Skeletal muscle tissue (tissue), 4 donors: ENCODE data around the gene NEU2. TPM values are rescaled to one million over a fixed set of nuclear protein-coding genes. Genes with fewer than 3 reads are reported as not detected.

Source experiments
- H3K27ac ChIP-seq: one replicate; pipeline ENCODE4 v1.7.0; 2013; ENCODE audit warnings: mild to moderate bottlenecking, low read depth, low read length, inconsistent platforms
- H3K27me3 ChIP-seq, 3 donors: one replicate each; pipeline ENCODE4 v1.7.0; 2013; ENCODE audit warnings: low read length in 3 of 3; ENCODE audit not compliant: control insufficient read depth in 3 of 3, insufficient read depth in 3 of 3
- H3K36me3 ChIP-seq, 3 donors: one replicate each; pipeline ENCODE4 v1.7.0; 2013; ENCODE audit warnings: low read length in 3 of 3; ENCODE audit not compliant: control insufficient read depth in 3 of 3, insufficient read depth in 3 of 3
- H3K4me1 ChIP-seq, 3 donors: one replicate each; pipeline ENCODE4 v1.7.0; 2013; ENCODE audit warnings: low read length in 3 of 3, mild to moderate bottlenecking in 3 of 3; ENCODE audit not compliant: control insufficient read depth in 3 of 3, insufficient read depth in 3 of 3
- H3K4me3 ChIP-seq, 3 donors: one replicate each; pipeline ENCODE4 v1.7.0; 2013; ENCODE audit warnings: low read length in 3 of 3
- H3K9ac ChIP-seq, 3 donors: one replicate each; pipeline ENCODE4 v1.7.0; 2013; ENCODE audit warnings: low read length in 3 of 3, mild to moderate bottlenecking in 3 of 3, moderate library complexity in 2 of 3, low read depth in 1 of 3
- H3K9me3 ChIP-seq, 3 donors: one replicate each; pipeline ENCODE4 v1.7.0; 2013; ENCODE audit warnings: low read length in 3 of 3; ENCODE audit not compliant: control insufficient read depth in 3 of 3
- total RNA-seq: library from RNA; depleted of rRNA; stranded (reverse); fragments of >200 nt; gene quantifications from one replicate; pipeline ENCODE4 v1.2.3, GENCODE V29; 2014
- donor health status: Osteomylitis.

NEU2 gene
- not detected for total RNA-seq

DNA sequence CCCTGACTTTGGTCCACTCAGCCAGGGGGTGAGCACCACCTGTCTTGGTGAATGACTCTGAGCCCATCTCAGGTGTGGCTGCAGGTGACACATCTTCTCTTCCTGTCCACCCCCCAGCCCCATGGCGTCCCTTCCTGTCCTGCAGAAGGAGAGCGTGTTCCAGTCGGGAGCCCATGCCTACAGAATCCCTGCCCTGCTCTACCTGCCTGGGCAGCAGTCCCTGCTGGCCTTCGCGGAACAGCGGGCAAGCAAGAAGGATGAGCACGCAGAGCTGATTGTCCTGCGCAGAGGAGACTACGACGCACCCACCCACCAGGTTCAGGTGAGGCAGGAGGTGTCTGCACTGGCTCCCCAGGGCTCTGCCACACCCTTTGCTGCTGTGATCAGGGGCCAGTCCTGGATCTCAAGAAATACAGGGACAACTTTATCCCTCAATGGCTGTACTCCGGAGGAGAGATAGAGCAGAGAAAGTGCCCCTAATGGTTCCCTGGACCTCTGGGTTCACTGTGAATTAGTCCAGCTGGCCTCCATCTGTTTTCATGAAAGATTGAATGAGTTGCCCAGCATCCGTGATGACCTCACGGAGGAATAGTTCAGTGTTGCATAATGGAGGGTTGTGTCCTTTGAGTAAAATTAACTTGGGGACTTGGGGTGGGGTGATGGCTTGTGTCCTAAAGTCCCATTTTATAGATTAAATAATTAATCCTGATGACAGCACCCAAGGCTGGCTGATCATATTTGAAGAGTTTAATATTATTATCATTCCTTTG lies at the start of gene NEU2:
NEU2 (plus strand) TSS at position 122 of the 770 bp plus-strand sequence; CDS start at position 122, 0 bp downstream.
- Histone ChIP-seq H3K27me3 (no peaks in the 10 kb centered on the region), H3K4me1 (no peaks in the 10 kb centered on the region), H3K27ac (no peak within 1 kb of the TSS), H3K4me3 (no peak within 1 kb of the TSS), H3K9ac (no peak within 1 kb of the TSS), H3K9me3 (peaks cover 0 to 3% (median 0%) of the 10 kb centered on the region in 3 donors), H3K36me3 (no peaks in the 10 kb centered on the region)

DNA sequence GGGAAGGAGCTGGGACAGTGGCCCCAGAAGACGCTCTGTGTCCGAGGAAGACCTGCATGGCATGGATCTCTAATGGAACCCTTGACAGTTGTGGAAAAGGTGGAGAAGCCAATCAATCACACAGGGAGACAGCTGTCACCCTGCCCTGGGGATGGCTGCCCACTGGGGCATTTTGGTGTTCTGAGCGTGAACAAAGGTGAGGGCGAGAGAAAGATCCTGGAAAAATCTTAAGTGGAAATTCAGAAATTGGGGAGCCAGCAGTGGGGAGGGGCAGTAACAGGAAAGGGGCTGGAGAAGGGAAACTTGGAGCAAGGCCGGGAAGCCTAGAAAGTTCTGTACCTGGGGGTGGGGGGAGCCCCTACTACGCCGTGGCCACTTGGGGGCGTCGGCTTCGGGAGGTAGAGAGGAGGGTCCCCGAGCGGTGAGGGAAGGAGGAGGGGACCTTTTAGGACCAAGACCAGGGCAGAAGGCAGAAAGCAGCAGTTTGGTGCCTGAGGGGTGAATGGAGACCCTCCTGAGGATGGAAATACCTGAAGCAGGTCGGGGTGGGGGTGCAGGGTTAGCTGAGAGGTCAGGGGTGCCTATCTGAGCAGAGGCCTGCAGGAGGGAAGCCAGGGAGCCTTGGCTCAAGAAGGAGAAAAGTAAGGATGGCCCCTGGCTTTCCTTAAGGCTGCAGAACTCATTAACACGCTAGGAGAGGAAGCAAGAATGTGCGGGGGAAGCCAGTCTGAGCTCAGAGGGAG lies 49.4 kb upstream of the NEU2 start:
- H3K27ac ChIP-seq: no peak overlapping the region
- no peaks in the 10 kb centered on the region for H3K36me3 ChIP-seq
- H3K9me3 ChIP-seq: peaks cover 0 to 3% (median 2%) of the 10 kb centered on the region in 3 donors
- H3K4me1 ChIP-seq: no peaks in the 10 kb centered on the region
- H3K9ac ChIP-seq: no peak overlapping the region
- no peak overlapping the region for H3K4me3 ChIP-seq
- H3K27me3 ChIP-seq: peaks cover 0 to 18% (median 15%) of the 10 kb centered on the region in 3 donors

DNA sequence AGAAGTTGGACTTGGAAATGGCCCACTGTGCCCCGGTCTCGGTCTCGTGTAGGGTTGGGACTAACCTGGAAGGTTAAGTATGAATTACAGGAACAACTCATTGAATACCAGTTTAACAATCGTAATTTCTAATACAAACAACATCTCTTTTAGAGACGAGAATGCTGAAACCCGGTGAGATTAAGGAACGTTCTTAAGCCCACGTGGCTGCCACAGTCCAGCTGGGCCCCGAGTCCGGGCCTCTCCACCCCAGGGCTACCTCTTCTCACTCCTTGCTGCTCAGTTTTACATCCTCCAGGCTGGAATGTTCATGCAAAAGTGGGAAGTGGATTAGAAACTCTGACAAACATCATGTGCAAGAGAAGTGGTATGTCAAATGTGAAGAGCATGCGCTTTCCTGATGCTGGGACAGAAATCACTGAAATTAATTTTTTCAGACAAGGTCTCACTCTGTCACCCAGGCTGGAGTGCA lies 48.8 kb upstream of the NEU2 start:
- Histone ChIP-seq H3K27me3 (peaks cover 0 to 18% (median 18%) of the 10 kb centered on the region in 3 donors), H3K9ac (no peak overlapping the region), H3K36me3 (no peaks in the 10 kb centered on the region), H3K27ac (no peak overlapping the region), H3K4me3 (no peak overlapping the region), H3K9me3 (peaks cover 0 to 3% (median 2%) of the 10 kb centered on the region in 3 donors), H3K4me1 (no peaks in the 10 kb centered on the region)

DNA sequence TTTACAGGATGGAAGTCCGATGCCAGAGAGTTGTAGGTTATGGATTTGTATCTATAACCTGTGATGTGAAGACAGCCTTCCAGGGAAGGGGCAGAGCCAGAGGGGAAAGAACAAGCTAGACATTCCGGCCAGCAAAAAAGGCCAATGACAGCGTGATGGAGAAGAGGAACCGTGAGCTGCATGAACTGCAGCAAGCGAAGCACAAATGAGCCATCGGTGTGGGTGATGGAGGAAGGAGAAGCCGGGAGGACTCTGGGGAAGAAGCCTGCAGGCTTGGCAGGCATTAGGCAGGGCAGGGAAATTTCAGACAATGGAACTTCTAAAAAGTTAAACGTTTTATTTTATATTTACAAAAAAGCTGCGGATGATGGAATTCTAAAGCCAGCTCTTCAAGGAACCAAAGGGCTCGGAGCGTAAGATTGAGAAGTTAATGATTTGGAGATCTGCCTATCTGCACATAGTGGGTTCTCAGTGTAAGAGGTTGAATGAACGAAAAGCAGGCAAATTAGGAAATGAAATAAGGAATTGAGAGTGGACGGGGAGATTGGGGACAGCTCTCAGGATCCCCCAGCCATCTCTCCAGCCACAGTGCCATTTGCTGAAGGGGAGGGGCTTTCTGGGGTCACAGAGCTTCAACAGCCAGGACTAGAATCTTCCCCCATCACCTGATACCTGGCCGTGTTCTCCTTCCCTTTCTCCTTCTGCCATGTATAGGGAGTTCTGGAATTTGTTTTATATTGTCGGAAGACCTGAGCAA lies 47.8 kb upstream of the NEU2 start:
- no peaks in the 10 kb centered on the region for H3K36me3 ChIP-seq
- no peaks in the 10 kb centered on the region for H3K4me1 ChIP-seq
- H3K9me3 ChIP-seq: peaks cover 0 to 3% (median 2%) of the 10 kb centered on the region in 3 donors
- no peak overlapping the region for H3K27ac ChIP-seq
- H3K9ac ChIP-seq: no peak overlapping the region
- H3K27me3 ChIP-seq: peaks cover 0 to 18% (median 18%) of the 10 kb centered on the region in 3 donors
- no peak overlapping the region for H3K4me3 ChIP-seq

DNA sequence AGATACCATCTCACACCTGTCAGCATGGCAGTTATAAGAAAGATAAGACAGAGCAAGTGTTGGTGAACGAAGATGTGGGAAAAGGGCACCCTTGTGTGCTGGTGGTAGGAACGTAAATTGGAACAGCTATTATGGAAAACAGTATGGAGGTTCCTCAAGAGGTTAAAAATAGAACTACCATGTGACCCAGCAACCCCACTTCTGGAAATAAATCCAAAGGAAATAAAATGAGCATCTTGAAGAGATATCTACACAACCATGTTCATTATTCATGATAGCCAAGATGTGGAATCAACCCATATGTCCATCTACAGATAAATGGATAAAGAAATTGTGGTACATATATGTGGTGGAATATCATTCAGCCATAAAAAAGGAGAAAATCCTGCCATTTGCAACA lies 46.3 kb upstream of the NEU2 start:
- peaks cover 0 to 18% (median 18%) of the 10 kb centered on the region in 3 donors for H3K27me3 ChIP-seq

DNA sequence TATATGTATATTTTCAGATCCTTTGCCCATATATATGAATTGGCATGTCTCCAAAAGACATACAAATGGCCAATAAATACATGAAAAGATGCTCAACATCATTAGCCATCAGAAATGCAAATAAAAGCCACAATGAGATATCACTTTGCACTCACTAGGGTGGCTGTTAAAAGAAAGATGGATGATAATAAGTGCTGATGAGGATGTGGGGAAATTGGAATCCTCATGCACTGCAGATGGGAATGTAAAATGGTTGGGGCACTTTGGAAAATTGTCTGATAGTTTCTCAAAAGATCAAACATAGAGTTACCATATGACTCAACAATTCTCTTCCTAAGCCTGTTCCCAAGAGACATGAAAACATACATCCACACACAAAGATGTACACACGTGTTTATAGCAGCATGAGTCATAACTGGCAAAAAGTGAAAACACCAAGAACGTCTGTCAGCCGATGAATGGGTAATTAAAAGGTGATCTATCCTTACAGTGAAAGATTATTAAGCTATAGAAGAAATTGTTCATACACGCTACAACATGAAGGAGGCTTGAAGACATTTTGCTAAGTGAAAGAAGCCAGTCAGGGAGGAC lies 39.1 kb upstream of the NEU2 start:
- Histone ChIP-seq H3K9me3 (peaks cover 0 to 2% (median 0%) of the 10 kb centered on the region in 3 donors), H3K4me3 (no peak overlapping the region), H3K27ac (no peak overlapping the region), H3K9ac (no peak overlapping the region), H3K27me3 (peaks cover 0 to 3% (median 0%) of the 10 kb centered on the region in 3 donors), H3K4me1 (no peaks in the 10 kb centered on the region), H3K36me3 (no peaks in the 10 kb centered on the region)

More for the DNA sequence above, 46.3 kb upstream of the NEU2 start:
- no peaks in the 10 kb centered on the region for H3K36me3 ChIP-seq
- H3K27ac ChIP-seq: no peak overlapping the region
- H3K4me3 ChIP-seq: no peak overlapping the region
- no peaks in the 10 kb centered on the region for H3K4me1 ChIP-seq
- no peak overlapping the region for H3K9ac ChIP-seq
- peaks cover 0 to 3% (median 2%) of the 10 kb centered on the region in 3 donors for H3K9me3 ChIP-seq

DNA sequence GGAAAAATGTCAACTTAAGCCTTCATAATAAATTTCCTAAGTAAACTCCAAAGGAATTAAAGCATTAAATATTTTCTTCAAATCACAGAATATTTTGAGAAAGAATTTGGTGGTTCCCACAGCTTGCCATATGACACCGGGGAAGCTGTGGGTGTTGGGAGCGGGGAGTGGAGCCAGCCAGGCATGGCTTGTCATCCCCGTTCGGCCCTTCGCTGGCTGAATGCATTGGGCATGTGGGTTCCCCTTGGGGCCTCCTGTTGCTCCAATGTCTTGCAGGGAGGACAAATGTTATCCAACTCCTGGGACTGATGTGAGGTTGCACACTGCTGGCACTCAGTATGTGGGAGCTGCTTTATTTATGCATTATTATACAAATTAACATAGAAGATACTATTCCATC lies 38.0 kb upstream of the NEU2 start:
- Histone ChIP-seq H3K4me1 (peaks cover 0 to 6% (median 0%) of the 10 kb centered on the region in 3 donors), H3K27ac (no peak overlapping the region), H3K27me3 (no peaks in the 10 kb centered on the region), H3K36me3 (no peaks in the 10 kb centered on the region), H3K4me3 (no peak overlapping the region), H3K9me3 (peaks cover 0 to 2% (median 0%) of the 10 kb centered on the region in 3 donors), H3K9ac (no peak overlapping the region)

DNA sequence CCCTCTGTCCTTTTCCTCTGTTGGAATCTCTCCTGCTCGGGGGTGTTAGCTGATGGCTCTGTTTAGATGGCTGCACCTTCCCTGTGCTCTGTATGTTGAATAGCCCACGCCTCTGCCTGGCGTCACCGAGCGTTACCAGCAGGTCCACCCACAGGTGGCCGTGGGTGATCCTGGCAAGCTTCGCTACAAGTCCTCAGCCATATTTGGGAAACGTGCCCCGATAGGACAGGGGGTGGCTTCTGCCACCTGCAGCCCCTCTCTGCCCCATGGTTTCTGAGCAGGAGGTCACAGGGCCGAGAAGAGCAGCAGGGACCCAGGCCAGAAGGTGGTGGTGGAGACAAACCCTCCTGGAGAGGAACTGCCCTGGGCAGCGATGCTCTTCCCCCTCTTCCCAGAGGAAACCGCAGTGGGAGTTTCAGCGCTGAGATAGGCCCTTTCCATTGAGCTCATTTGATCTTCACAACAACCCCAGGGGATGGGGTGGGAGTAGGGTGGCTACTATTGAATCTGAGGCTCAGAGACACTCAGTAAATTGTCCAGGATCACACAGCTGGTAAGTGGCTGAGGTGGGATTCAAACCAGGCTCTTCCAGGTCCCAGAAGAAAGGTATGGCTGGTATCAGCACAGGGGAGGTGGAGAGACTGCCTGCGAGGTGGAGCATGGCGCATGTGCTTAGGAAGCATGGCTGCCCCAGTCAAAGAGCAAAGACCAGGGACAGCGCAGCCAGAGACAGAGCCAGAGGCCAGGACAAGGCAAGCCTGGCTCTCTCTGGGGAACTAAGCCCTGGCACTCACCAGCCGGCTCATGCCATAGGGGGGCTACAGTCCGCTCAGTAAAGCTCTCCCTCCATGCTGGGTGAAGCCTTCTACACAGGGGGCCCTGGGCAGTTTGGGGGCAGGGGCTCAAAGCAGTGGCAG lies 34.5 kb upstream of the NEU2 start:
- no peaks in the 10 kb centered on the region for H3K27me3 ChIP-seq
- H3K4me1 ChIP-seq: peaks cover 0 to 8% (median 0%) of the 10 kb centered on the region in 3 donors
- no peak overlapping the region for H3K27ac ChIP-seq
- H3K36me3 ChIP-seq: no peaks in the 10 kb centered on the region
- no peaks in the 10 kb centered on the region for H3K9me3 ChIP-seq
- no peak overlapping the region for H3K9ac ChIP-seq
- no peak overlapping the region for H3K4me3 ChIP-seq

DNA sequence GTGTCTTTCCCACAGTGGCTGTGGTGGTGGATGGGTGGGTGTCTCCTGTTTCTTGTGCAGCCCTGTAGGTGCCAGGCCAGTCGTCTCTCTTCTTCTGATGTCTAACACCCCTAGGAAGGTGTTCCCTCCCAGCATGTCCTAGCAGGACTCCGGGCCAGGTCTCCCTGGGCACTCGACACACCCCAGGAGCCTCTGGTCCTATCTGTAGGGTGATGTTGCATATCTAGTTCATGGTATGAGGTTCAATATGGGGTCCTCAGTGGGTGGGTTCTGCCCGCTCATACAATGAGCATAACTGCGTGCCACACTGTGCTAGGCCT lies 33.8 kb upstream of the NEU2 start:
- H3K36me3 ChIP-seq: no peaks in the 10 kb centered on the region
- no peaks in the 10 kb centered on the region for H3K9me3 ChIP-seq
- H3K4me3 ChIP-seq: no peak overlapping the region
- H3K9ac ChIP-seq: no peak overlapping the region
- peaks cover 0 to 8% (median 0%) of the 10 kb centered on the region in 3 donors for H3K4me1 ChIP-seq
- H3K27ac ChIP-seq: no peak overlapping the region
- H3K27me3 ChIP-seq: no peaks in the 10 kb centered on the region
